SK-N-SH (cell line): ENCODE measurements around the gene VPS26B. TPM values are rescaled to one million over a fixed set of nuclear protein-coding genes. Genes with fewer than 3 reads are reported as not detected.

ENCODE experiments used
- CTCF ChIA-PET: fragments of 300-600, 350-600 bp; formaldehyde crosslinking; extraction: SDS; loops from one replicate; lab custom pipeline; 2021; lab: Yijun Ruan, JAX
- POLR2A ChIA-PET: fragments of 350-600 bp; sonication (Branson Sonifier 250); formaldehyde crosslinking; extraction: SDS; loops from one replicate; lab custom pipeline; 2020; ENCODE audit warnings: antibody characterized with exemption, inconsistent platforms; lab: Yijun Ruan, JAX
- DNase-seq: peaks from one replicate; pipeline ENCODE4 v3.0.0; 2012
- H2AFZ ChIP-seq: fragments of 200-600 bp; sonication (generic); 2 replicates; pipeline ENCODE4 v1.8.1; 2016; ENCODE audit warnings: antibody characterized with exemption, mild to moderate bottlenecking, low read depth
- H3F3A ChIP-seq: fragments of 200-600 bp; sonication (generic); replicated peaks from 2 replicates; pipeline ENCODE3; 2016; ENCODE audit warnings: antibody characterized with exemption, mild to moderate bottlenecking; ENCODE audit not compliant: insufficient read depth
- H3K27ac ChIP-seq, 2 experiments: fragments of 200-500 bp in 1 of 2; fragments of 200-600 bp in 1 of 2; sonication (Bioruptor generic) in 1 of 2; sonication (generic), shearing (Covaris generic) in 1 of 2; 2 replicates each; pipeline versions ENCODE4 v1.5.1 to v1.6.1; 2014 to 2016; ENCODE audit warnings: low read depth in 2 of 2, inconsistent platforms in 1 of 2, low read length in 1 of 2, mild to moderate bottlenecking in 1 of 2, mixed read lengths in 1 of 2
- H3K27me3 ChIP-seq: fragments of 200-600 bp; sonication (generic), shearing (Covaris generic); 2 replicates; pipeline ENCODE4 v1.6.1; 2016; ENCODE audit warnings: mixed run types; ENCODE audit not compliant: insufficient read depth
- H3K36me3 ChIP-seq, 2 experiments: fragments of 200-500 bp in 1 of 2; fragments of 200-600 bp in 1 of 2; sonication (Bioruptor generic) in 1 of 2; sonication (generic) in 1 of 2; replicated peaks in 1 of 2; 2 replicates each; pipeline versions ENCODE3 to v1.5.1; 2014 to 2016; ENCODE audit warnings: low read length in 1 of 2, mild to moderate bottlenecking in 1 of 2; ENCODE audit not compliant: insufficient read depth in 2 of 2, control insufficient read depth in 1 of 2
- H3K4me1 ChIP-seq, 2 experiments: fragments of 200-500 bp in 1 of 2; fragments of 200-600 bp in 1 of 2; sonication (Bioruptor generic) in 1 of 2; sonication (generic), shearing (Covaris generic) in 1 of 2; 2 replicates each; pipeline versions ENCODE4 v1.5.1 to v1.6.1; 2014 to 2016; ENCODE audit warnings: low read depth in 1 of 2, low read length in 1 of 2, mixed run types in 1 of 2; ENCODE audit not compliant: insufficient read depth in 2 of 2, control insufficient read depth in 1 of 2
- H3K4me2 ChIP-seq: fragments of 200-600 bp; sonication (generic), shearing (Covaris generic); 2 replicates; pipeline ENCODE4 v1.6.1; 2017; ENCODE audit warnings: mixed run types
- H3K4me3 ChIP-seq, 2 experiments: fragments of 200-500 bp in 1 of 2; fragments of 200-600 bp in 1 of 2; sonication (Bioruptor generic) in 1 of 2; sonication (generic), shearing (Covaris generic) in 1 of 2; 2 replicates each; pipeline versions ENCODE4 v1.5.1 to v1.8.1; 2014 to 2016; ENCODE audit warnings: low read depth in 2 of 2, inconsistent platforms in 1 of 2, low read length in 1 of 2, mild to moderate bottlenecking in 1 of 2, mixed read lengths in 1 of 2, moderate library complexity in 1 of 2
- H3K79me2 ChIP-seq: fragments of 200-600 bp; sonication (generic); 2 replicates; pipeline ENCODE4 v1.8.1; 2017; ENCODE audit warnings: mild to moderate bottlenecking; ENCODE audit not compliant: insufficient read depth
- H3K9ac ChIP-seq: fragments of 200-600 bp; sonication (generic); 2 replicates; pipeline ENCODE4 v1.6.1; 2017; ENCODE audit warnings: mixed run types
- H3K9me2 ChIP-seq: fragments of 200-600 bp; sonication (generic); 2 replicates; pipeline ENCODE4 v1.6.1; 2017; ENCODE audit warnings: mixed run types
- H3K9me3 ChIP-seq: fragments of 200-600 bp; sonication (generic); 2 replicates; pipeline ENCODE4 v1.6.1; 2017; ENCODE audit warnings: mixed run types, mild to moderate bottlenecking, moderate library complexity
- H4K20me1 ChIP-seq: fragments of 200-600 bp; sonication (generic); 2 replicates; pipeline ENCODE4 v1.6.1; 2017; ENCODE audit warnings: mild to moderate bottlenecking, mixed run types; ENCODE audit not compliant: insufficient read depth
- ELF1 ChIP-seq: IDR thresholded peaks from 2 replicates; pipeline ENCODE4 v1.4.0; 2012
- EZH2phosphoT487 ChIP-seq: fragments of 200-600 bp; sonication (generic); IDR thresholded peaks from 2 replicates; pipeline ENCODE4 v1.6.1; 2017; ENCODE audit warnings: low read depth, mixed run types, mild to moderate bottlenecking, antibody characterized with exemption, moderate library complexity, borderline replicate concordance
- FOSL2 ChIP-seq: IDR thresholded peaks from 2 replicates; pipeline ENCODE4 v1.4.0; 2012; ENCODE audit warnings: low read depth, mild to moderate bottlenecking, moderate library complexity, borderline replicate concordance
- FOXJ3 ChIP-seq: sonication (generic); formaldehyde crosslinking; IDR thresholded peaks from 2 replicates; pipeline ENCODE4 v1.5.1; 2020; ENCODE audit warnings: mild to moderate bottlenecking, missing genetic modification reagents
- FOXM1 ChIP-seq: IDR thresholded peaks from 2 replicates; pipeline ENCODE4 v1.4.0; 2012; ENCODE audit warnings: low read depth, mild to moderate bottlenecking
- IRF3 ChIP-seq: fragments of 150-350 bp; IDR thresholded peaks from 2 replicates; pipeline ENCODE4 v1.6.1; 2016; ENCODE audit warnings: mild to moderate bottlenecking, low read depth, low read length
- MEF2A ChIP-seq: IDR thresholded peaks from 2 replicates; pipeline ENCODE4 v1.4.0; 2012; ENCODE audit warnings: low read depth, borderline replicate concordance
- NFIC ChIP-seq: IDR thresholded peaks from 2 replicates; pipeline ENCODE4 v1.4.0; 2012; ENCODE audit warnings: borderline replicate concordance
- NRF1 ChIP-seq: IDR thresholded peaks from 2 replicates; pipeline ENCODE4 v1.6.1; 2012; ENCODE audit warnings: low read depth, mild to moderate bottlenecking, low read length
- PBX3 ChIP-seq: IDR thresholded peaks from 2 replicates; pipeline ENCODE4; 2012
- RAD21 ChIP-seq: IDR thresholded peaks from 2 replicates; pipeline ENCODE4 v1.6.1; 2012; ENCODE audit warnings: mild to moderate bottlenecking, low read length
- RCOR1 ChIP-seq: fragments of 150-350 bp; IDR thresholded peaks from 2 replicates; pipeline ENCODE4 v1.6.1; 2017; ENCODE audit warnings: antibody characterized with exemption, low read length
- REST ChIP-seq: IDR thresholded peaks from 2 replicates; pipeline ENCODE4 v1.6.1; 2012; ENCODE audit warnings: mild to moderate bottlenecking, low read depth, low read length, moderate library complexity
- RFX5 ChIP-seq: IDR thresholded peaks from 2 replicates; pipeline ENCODE4 v1.6.1; 2012; ENCODE audit warnings: mild to moderate bottlenecking, improper control_type of control experiment, low read length
- SIN3A ChIP-seq: IDR thresholded peaks from 2 replicates; pipeline ENCODE4 v1.6.1; 2012; ENCODE audit warnings: low read depth, mild to moderate bottlenecking, low read length, moderate library complexity, borderline replicate concordance
- TAF1 ChIP-seq: IDR thresholded peaks from 2 replicates; pipeline ENCODE4 v1.6.1; 2012; ENCODE audit warnings: low read depth, mild to moderate bottlenecking, low read length, moderate library complexity, borderline replicate concordance
- TEAD4 ChIP-seq: IDR thresholded peaks from 2 replicates; pipeline ENCODE4 v1.4.0; 2012; ENCODE audit warnings: mild to moderate bottlenecking, borderline replicate concordance; ENCODE audit not compliant: insufficient read depth
- USF2 ChIP-seq: fragments of 150-350 bp; IDR thresholded peaks from 2 replicates; pipeline ENCODE4 v1.6.1; 2017; ENCODE audit warnings: antibody characterized with exemption, low read length, low read depth, borderline replicate concordance
- WGBS: methylation state at CpG from one replicate; pipeline ENCODE4 v1.1.6; 2017; ENCODE audit warnings: low lambda C conversion rate; 5-methylcytosine and 5-hydroxymethylcytosine counted together
- polyA plus RNA-seq, 3 experiments: library from polyadenylated mRNA; depleted of rRNA; stranded (reverse); fragments of >200 nt; gene quantifications; 2 replicates each; pipeline ENCODE4 v1.2.3, GENCODE V29; 2012

The VPS26B gene
- polyA plus RNA-seq, 1 of the 3 experiments (the other 2 are of a cell fraction): 53.0 TPM

- DNase-seq: no peak
- Histone ChIP-seq H3F3A (peaks cover 17% of the 10 kb centered on the region), H3K4me3 (no peak overlapping the region), H3K27ac (no peak overlapping the region), H3K36me3 (peaks cover 35 to 62% of the 10 kb centered on the region in 2 experiments), H3K9ac (no peak overlapping the region), H3K4me1 (peaks cover 3 to 13% of the 10 kb centered on the region in 2 experiments; a peak in 3 of 4 replicates), H3K4me2 (no peak overlapping the region), H3K27me3 (no peaks in the 10 kb centered on the region), H3K9me2 (no peaks in the 10 kb centered on the region), H4K20me1 (no peaks in the 10 kb centered on the region), H3K9me3 (no peaks in the 10 kb centered on the region), H3K79me2 (peaks cover 21% of the 10 kb centered on the region; the same call in 1 of the 2 replicates), H2AFZ (no peak overlapping the region)
- ChIA-PET POLR2A (no interaction called here), CTCF (interaction anchor here (1.6 kb wide), 1 partner anchor 12 kb away, joined by 8 read pairs; no protein-coding TSS in a partner anchor)
- WGBS: 95% methylated on average over 5 of the region's 5 CpGs
- TF ChIP-seq EZH2phosphoT487 (no peak), MEF2A (no peak), REST (no peak), RAD21 (no peak), RCOR1 (no peak), IRF3 (no peak), USF2 (no peak), NFIC (no peak), TEAD4 (no peak), PBX3 (no peak), ELF1 (no peak), RFX5 (no peak), FOXJ3 (no peak), FOSL2 (no peak), TAF1 (no peak), NRF1 (no peak), FOXM1 (no peak), SIN3A (no peak)
Measured at GRCh38 chr11:134238956-134239355, 14.5 kb downstream of the VPS26B start.
